HG02759 (cell line): ENCODE results near the gene GABARAPL2.
A peak's percentile ranks its signal among the peaks of the same experiment; 100 is the strongest.
"Not testable (repeated sequence)": the region's sequence is repeated elsewhere in the genome, so short reads cannot be mapped to it uniquely, and the experiment has no call there.

Source experiments
- ATAC-seq: cut with Tn5 transposase; IDR thresholded peaks from one replicate; pipeline ENCODE4 v1.9.1; 2021; ENCODE audit warnings: mild to moderate bottlenecking, moderate library complexity; ENCODE audit not compliant: unreplicated experiment

GABARAPL2 gene

GRCh38 chr16:75590920-75591843 is 25.0 kb downstream of the GABARAPL2 start:
- ATAC-seq: no peak

GRCh38 chr16:75591927-75592326 is 25.7 kb downstream of the GABARAPL2 start:
- not testable (repeated sequence) for ATAC-seq

DNA sequence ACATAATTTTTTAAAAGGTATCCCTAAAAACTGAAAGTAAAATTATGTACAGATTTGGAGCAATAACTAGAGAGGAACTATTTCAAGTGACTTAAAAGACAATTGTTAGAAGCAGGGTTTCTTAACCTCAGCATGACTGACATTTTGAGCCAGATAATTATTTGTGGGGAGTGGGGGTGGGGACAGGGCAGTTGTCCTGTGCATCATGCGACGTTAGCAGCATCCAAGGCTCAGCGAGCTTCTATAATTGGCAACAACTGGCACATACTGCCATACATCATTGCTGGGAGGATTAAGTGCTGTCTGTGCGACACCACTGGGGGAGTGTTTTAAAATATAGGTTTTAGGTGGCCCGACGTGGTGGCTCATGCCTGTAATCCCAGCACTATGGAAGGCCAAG is 27.1 kb downstream of the GABARAPL2 start:
- ATAC-seq: no peak

- ATAC-seq: no peak
Measured at GRCh38 chr16:75593825-75594820, 27.9 kb downstream of the GABARAPL2 start.

- no peak for ATAC-seq
Measured at GRCh38 chr16:75599452-75600277, 33.5 kb downstream of the GABARAPL2 start.

DNA sequence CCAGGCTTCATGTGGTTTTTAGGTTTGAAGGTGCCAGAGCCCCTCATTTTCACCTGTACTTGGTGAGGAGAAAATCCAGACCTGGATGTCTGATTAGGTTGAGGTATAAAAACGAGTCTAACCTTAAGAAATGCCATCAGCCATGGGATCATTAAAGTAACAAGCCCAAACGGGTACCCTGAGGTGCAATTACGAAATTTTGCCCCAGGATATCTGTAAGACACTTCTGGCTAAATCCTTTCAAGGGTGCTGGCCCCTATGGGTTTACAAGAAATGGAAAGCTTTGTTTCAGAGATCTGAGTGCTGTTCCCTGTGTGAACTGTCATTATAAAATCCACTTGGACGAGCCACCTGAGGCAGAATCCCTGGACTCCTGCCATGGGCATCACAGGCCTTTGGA is 37.1 kb downstream of the GABARAPL2 start:
- no peak for ATAC-seq

GRCh38 chr16:75606507-75606906 is 40.3 kb downstream of the GABARAPL2 start:
- ATAC-seq: no peak

- ATAC-seq: no peak
Measured at GRCh38 chr16:75614066-75614897, 48.1 kb downstream of the GABARAPL2 start.

GRCh38 chr16:75615619-75616018 is 49.4 kb downstream of the GABARAPL2 start:
- ATAC-seq: no peak

- no peak for ATAC-seq
Measured at GRCh38 chr16:75616521-75617010, 50.4 kb downstream of the GABARAPL2 start.

DNA sequence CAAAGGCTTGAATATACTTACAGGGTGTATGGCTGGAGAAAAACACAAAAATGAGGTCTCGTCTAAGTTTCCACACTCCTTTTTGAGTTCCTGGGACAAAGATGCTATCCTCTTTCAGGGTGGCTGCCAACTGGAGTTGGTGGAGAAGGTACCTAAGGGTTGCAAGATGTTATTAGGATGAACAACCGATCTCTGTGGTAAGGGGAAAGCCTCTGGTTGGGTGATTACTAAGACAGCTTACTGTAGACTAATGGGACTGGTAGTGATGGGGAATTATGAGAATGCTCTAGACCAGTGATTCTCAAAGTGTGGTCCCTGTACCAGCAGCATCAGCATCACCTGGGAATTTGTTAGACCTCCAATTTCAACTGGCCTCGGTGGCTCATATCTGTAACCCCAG is 50.9 kb downstream of the GABARAPL2 start:
- ATAC-seq: no peak

- no peak for ATAC-seq
Measured at GRCh38 chr16:75618780-75619179, 52.6 kb downstream of the GABARAPL2 start.

DNA sequence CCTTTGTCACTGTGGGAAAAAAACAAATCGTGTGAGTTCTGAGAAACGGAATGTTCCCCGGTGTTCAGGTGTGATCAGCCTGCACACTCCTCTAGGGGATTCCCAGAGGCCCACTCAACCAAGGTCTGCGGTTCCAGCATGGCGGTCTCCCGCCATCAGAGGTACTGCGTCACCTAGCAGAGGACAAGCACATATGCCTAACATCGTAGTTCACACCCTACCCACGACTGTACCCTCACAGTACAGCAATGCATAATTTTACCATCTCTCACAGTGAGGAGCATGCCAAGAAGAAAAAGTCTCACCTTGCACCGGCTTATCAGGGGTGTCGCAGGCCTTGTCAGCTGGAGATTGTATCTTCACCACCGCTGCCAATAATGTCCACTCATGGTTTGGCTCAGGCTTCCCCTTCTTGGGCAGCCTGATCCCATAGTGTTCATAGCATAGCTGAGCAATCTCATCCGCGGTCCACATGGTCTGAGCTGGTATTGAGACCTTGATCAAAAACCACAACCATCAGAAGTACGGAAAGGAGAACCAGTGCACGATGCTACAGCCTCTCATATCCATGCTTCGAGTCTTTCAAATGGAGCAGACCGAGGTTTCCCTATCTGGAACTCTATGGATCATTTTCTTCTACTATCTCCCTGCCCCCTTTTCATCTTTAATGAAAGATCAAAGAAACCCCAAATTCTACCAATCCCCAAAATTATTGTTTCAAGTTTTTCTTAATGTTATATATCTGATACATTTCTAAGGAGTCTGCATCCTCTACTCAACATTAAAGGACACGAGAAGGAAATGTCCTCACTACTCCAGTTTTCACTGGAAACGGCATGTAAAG is 54.4 kb downstream of the GABARAPL2 start:
- ATAC-seq: no peak

DNA sequence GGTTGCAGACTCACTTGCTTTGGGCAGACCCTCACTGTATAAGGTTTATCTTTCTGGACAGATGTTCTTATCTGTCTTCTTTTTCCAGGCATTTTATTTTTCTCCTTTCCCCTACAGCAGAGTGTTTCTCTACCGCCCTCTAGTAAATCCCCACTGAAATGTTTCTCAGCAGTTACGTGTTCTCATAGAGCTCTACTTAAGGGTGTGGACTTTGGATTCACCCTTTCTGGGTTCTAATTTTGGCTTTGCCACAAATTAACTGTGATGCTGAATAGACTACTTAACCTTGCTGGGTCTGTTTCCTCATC is 54.9 kb downstream of the GABARAPL2 start:
- no peak for ATAC-seq

GRCh38 chr16:75622761-75623605 is 56.8 kb downstream of the GABARAPL2 start, which contains the start of gene ADAT1:
TSS of gene ADAT1 (minus strand) at chr16:75623281. CDS start at chr16:75620799, 2,482 bp downstream.
- ATAC-seq: peak; percentile 94

GRCh38 chr16:75624921-75625334 is 58.7 kb downstream of the GABARAPL2 start:
- no peak for ATAC-seq

DNA sequence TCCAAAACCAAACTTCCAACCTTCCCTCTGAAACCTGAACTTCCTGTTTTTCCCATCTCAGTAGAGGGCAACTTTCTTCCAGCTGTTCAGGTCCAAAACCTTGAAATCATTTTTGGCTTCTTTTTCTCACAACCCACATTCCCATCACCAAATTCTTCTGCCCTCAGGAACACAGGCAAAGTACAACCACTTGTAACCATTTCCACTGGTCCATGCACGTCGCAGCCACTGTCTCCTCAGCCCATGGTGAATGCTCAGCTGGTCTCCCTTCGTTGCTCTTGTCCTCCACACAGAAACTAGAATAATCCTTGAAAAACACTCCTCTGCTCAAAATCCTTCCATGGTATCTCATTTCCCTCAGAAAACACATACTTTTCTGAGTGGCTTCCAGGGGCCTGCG is 60.6 kb downstream of the GABARAPL2 start:
- no peak for ATAC-seq
